ENCODE data around the gene YRDC.

Gene YRDC

DNA sequence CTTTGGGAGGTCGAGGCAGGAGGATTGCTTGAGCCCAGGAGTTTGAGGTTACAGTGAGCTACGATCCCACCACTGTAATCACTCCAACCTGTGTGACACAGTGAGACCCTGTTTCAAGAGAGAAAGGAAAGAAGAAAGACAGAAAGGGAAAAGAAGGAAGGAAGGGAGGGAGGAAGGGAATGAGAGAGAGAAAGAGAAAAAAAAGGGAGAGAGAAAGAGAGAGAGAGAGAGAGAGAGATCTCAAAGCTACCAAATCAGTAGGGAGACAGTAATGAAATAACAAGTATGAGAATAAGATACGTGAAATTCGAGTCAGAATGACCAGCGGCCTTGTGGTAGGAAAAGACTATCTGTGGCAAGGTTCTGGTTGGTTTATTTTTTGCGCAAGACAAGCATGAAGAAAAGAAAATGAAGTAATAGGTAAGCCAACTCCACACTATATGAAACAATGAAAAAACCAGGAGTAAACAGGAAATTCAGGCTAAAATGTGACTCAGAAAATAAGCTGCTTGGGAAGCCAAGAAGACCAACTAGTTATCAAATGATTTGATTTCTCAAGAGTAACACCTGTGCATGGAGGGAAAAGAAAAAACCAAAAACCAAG lies 42.4 kb upstream of the YRDC start:
- no peak for TF ChIP-seq ZNF239 (tag by site-specific recombination; IDR thresholded peaks at IDR 0.05)
- TF ChIP-seq PRDM1 (tag by site-specific recombination; IDR thresholded peaks at IDR 0.05), result peak; percentile 82
- TF ChIP-seq PRDM4 (tag by site-specific recombination; IDR thresholded peaks at IDR 0.05), result no peak
- peak; percentile 75 for TF ChIP-seq ZNF596 (tag by site-specific recombination; IDR thresholded peaks at IDR 0.05)
- peak; percentile 65 for TF ChIP-seq ZNF366 (tag by site-specific recombination; conservative IDR thresholded peaks at IDR 0.05)
- H3K9me3 ChIP-seq (ENCODE audit: control insufficient read depth, insufficient read depth, low read depth, low read length), result no peaks in the 10 kb centered on the region
- ChIA-PET POLR2A (interaction anchor here (0.6 to 2.7 kb wide), 3 partner anchors 9 to 1400 kb away, joined by 3 to 14 read pairs (median 3); partner anchors contain the start of genes MTF1 and OSCP1), CTCF (interaction anchor here (0.6 to 2.7 kb wide), 2 partner anchors 10 to 1077 kb away, joined by 5 to 16 read pairs; partner anchors contain the start of gene MTF1)
- peaks cover 4 to 67% of the 10 kb centered on the region in 2 experiments; a peak in 2 of 3 replicates for H3K36me3 ChIP-seq (ENCODE audit: control insufficient read depth in 2 of 2, insufficient read depth in 1 of 2, low read length in 2 of 2)
- H3K4me1 ChIP-seq (ENCODE audit: control insufficient read depth, insufficient read depth, low read length), result no peaks in the 10 kb centered on the region
- no peak overlapping the region for H3K27ac ChIP-seq (ENCODE audit: extremely low read depth, low read depth, low read length)
- H3K4me3 ChIP-seq (ENCODE audit: low read depth, low read length), result no peak overlapping the region

DNA sequence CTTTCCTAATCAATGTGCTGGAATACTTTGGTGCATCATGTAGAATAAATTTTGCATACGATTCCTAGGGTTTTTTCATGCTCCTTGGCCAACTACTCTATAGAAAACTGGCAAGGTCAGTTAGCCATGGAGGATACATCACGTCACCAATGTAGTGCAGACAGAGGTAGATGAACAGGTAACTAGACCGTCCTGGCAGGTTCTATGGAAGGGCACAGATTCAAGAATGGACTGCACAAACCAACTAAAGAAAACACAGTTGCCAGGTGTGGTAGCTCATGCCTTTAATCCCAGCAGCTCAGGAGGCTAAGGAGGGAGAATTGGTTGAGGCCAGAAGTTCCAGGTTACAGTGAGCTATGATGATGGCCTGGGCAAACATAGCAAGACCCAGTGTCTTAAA lies 41.5 kb upstream of the YRDC start:
- H3K27ac ChIP-seq (ENCODE audit: extremely low read depth, low read depth, low read length), result no peak overlapping the region
- H3K9me3 ChIP-seq (ENCODE audit: control insufficient read depth, insufficient read depth, low read depth, low read length), result no peaks in the 10 kb centered on the region
- H3K4me1 ChIP-seq (ENCODE audit: control insufficient read depth, insufficient read depth, low read length), result no peaks in the 10 kb centered on the region
- no peak overlapping the region for H3K4me3 ChIP-seq (ENCODE audit: low read depth, low read length)
- POLR2A ChIA-PET, result interaction anchor here (0.6 to 2.7 kb wide), 2 partner anchors 10 to 26 kb away, joined by 3 to 14 read pairs; partner anchors contain the start of gene MTF1
- H3K36me3 ChIP-seq (ENCODE audit: control insufficient read depth in 2 of 2, insufficient read depth in 1 of 2, low read length in 2 of 2), result peaks cover 4 to 58% of the 10 kb centered on the region in 2 experiments; a peak in 2 of 3 replicates
- TF ChIP-seq ZNF510 (tag by site-specific recombination; IDR thresholded peaks at IDR 0.05; ENCODE audit: insufficient replicate concordance), result no peak
- no peak for TF ChIP-seq ZNF2 (tag by site-specific recombination; IDR thresholded peaks at IDR 0.05)
- TF ChIP-seq ZNF398 (tag by site-specific recombination; IDR thresholded peaks at IDR 0.05), result no peak
- no peak for TF ChIP-seq GLIS1 (tag by site-specific recombination; IDR thresholded peaks at IDR 0.05)
- TF ChIP-seq ZNF600 (tag by site-specific recombination; IDR thresholded peaks at IDR 0.05), result no peak
- TF ChIP-seq ZNF324 (tag by site-specific recombination; IDR thresholded peaks at IDR 0.05), result no peak
- no peak for TF ChIP-seq ZNF549 (tag by site-specific recombination; IDR thresholded peaks at IDR 0.05)
- TF ChIP-seq ZNF48 (tag by site-specific recombination; IDR thresholded peaks at IDR 0.05), result no peak
- TF ChIP-seq SALL2 (tag by site-specific recombination; IDR thresholded peaks at IDR 0.05; ENCODE audit: borderline replicate concordance), result no peak
- no peak for TF ChIP-seq ZBTB49 (tag by site-specific recombination; IDR thresholded peaks at IDR 0.05; ENCODE audit: low read depth)
- TF ChIP-seq, protein P1, sequence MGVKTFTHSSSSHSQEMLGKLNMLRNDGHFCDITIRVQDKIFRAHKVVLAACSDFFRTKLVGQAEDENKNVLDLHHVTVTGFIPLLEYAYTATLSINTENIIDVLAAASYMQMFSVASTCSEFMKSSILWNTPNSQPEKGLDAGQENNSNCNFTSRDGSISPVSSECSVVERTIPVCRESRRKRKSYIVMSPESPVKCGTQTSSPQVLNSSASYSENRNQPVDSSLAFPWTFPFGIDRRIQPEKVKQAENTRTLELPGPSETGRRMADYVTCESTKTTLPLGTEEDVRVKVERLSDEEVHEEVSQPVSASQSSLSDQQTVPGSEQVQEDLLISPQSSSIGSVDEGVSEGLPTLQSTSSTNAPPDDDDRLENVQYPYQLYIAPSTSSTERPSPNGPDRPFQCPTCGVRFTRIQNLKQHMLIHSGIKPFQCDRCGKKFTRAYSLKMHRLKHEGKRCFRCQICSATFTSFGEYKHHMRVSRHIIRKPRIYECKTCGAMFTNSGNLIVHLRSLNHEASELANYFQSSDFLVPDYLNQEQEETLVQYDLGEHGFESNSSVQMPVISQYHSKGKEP (tag by site-specific recombination; IDR thresholded peaks at IDR 0.05), result no peak
- no peak for TF ChIP-seq ZNF239 (tag by site-specific recombination; IDR thresholded peaks at IDR 0.05)
- no peak for TF ChIP-seq ZFHX2 (tag by site-specific recombination; conservative IDR thresholded peaks at IDR 0.05)
- TF ChIP-seq ZNF391 (tag by site-specific recombination; IDR thresholded peaks at IDR 0.05; ENCODE audit: borderline replicate concordance, low read depth), result no peak
- TF ChIP-seq, protein P2, sequence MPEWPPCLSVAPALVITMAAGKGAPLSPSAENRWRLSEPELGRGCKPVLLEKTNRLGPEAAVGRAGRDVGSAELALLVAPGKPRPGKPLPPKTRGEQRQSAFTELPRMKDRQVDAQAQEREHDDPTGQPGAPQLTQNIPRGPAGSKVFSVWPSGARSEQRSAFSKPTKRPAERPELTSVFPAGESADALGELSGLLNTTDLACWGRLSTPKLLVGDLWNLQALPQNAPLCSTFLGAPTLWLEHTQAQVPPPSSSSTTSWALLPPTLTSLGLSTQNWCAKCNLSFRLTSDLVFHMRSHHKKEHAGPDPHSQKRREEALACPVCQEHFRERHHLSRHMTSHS (tag by site-specific recombination; IDR thresholded peaks at IDR 0.05), result no peak
- TF ChIP-seq ZNF394 (tag by site-specific recombination; IDR thresholded peaks at IDR 0.05; ENCODE audit: borderline replicate concordance), result no peak
- CTCF ChIA-PET, result interaction anchor here (2.7 kb wide), 1 partner anchor 10 kb away, joined by 16 read pairs; the partner anchor contains the start of gene MTF1

All from HEK293 (cell line).